HG03575 (cell line): ENCODE results near the gene NIT1.
"Not testable (repeated sequence)": the region's sequence is repeated elsewhere in the genome, so short reads cannot be mapped to it uniquely, and the experiment has no call there.

Experiments used
- ATAC-seq: cut with Tn5 transposase; IDR thresholded peaks from one replicate; pipeline ENCODE4 v1.9.1; 2021; ENCODE audit not compliant: unreplicated experiment, insufficient number of reproducible peaks, low FRiP score; ENCODE audit errors: extremely low read depth

Gene NIT1

DNA sequence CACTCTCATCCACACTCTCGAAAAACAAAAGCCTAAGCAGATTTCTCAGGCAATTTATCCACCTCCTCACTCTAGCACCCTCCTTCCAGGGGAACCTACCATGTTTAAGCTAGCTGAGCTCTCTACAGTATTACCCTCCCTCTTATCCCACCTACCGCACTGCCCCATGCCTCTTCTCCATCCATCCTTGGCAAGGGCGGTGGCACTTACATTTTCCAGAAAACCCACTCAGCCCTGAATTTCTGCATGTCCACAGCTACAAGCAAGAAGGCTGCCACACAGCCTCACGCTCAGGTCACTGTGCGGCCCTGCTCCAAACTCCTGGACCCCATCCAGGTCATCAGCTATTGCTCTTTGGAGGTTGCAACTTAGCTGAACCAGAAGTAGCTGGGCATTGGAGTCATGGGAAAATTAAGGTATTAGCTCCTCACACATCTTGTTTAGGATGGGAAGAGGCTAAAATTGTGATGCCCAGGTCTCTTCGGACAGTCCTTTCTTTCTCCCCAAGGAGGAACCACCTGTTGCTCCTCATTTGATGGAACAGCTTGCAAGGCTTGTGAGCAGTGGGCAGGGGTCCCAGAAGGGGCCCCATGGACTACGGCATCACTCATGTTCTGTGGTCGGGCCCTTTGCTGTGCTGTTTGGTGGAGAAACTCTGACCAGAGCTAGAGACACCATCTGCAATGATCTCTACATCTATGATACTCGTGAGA, 18.7 kb upstream of the NIT1 start:
- ATAC-seq: no peak

DNA sequence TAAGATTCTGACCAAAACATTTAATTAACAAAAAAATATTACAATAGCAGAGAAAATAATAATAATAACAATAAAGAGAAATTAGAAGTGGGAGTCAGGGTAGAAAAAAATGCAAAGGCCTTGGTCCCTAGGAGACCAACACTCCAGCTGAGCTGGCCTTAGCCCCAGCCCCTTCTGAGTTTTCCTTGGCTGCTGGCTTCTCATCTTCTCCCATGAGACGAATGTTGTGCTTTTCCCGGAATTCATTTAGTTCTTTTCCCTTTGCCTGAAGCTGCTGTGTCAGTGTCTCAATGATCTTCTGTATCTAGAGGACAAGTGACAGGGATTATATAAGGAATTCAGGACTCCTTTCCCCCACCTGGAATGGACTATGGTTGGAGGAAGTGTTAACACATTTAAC, 17.3 kb upstream of the NIT1 start:
- ATAC-seq: no peak

DNA sequence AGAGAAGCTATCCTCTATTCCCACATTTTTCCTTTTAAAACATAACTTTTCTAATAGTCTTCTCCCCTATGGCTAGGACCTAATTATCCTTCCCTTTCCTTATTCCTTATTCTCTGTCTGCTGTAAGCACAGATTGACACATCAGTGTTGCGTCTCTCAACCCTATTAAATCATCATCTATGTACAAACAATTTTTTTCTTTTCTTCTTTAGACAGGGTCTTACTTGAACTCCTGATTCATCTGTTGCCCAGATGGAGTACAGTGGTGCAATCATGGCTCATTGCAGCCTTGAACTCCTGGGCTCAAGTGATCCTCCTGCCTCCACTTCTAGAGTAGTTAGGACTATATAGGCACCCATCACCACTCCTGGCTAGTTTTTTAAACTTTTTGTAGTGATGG, 11.5 kb upstream of the NIT1 start:
- no peak for ATAC-seq

DNA sequence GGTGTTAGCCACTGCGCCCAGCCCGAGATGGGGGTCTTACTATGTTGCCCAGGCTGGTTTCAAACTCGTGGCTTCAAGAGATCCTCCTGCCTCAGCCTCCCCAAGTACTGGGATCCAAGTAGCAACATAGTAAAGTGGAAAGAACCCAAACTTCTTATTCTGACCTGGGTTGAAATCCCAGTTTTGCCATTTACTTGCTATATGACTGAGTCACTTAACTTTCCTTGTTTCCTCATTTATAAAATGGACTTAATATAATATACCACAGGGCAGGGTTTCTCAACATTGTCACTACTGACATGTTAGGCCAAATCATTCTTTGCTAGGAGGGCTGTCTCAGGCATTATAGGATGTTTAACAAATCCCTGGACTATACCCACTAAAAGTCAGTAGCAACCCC, 6.8 kb upstream of the NIT1 start:
- ATAC-seq: no peak

DNA sequence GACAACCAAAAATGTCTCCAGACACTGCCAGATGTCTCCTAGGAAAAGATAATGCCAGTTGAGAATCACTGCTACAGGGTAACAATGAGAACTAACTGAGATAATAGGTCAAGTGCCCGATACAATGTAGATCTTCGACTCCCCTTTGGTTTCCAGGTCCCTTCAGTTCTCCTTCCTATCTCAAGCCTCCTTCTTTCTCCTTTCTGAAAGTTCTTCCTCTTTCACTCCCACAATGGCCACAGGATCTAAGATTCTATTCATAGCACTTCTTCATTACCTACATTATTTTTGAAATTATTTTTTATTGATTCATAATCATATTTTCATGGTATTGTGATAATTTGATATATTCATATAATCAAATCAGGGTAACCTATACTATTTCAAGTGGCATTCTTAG, 6.4 kb upstream of the NIT1 start:
- ATAC-seq: no peak

DNA sequence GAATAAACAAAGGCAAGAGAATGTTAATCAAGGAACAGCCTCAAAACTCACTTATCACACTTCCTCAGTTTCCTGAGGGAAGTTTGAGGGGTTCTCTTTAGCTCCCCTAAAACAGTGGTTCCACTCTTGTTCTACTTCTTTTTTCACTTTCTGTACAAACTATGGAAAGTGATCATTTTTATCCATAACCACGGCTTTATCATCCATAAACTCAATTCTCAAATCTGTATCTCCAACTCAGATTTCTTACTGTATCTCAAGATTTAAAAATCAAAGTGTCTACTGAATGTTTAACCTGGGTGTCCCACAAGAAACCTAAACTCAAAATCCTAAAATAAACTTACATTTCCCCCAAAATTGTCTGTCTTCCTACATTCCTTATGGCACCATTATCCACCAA, 4.0 kb upstream of the NIT1 start:
- ATAC-seq: no peak

DNA sequence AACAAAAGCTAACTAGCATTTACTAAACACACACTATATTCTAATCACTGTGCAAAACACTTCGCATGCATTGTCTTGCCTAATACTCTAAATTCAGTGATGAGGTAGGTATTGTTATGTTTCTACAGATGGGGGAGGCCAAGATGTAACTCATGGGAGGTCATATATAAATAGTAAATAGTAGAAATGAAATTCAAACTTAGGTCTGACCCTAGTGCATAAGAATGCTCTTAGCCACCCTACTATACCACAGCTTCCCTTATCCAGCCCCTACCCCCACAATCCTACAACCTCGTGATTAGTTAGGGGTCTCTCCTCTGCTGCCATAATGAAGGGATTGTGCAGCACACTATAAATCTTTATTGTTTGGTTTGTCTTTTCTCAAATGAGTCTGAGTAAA, 3.3 kb upstream of the NIT1 start:
- no peak for ATAC-seq

DNA sequence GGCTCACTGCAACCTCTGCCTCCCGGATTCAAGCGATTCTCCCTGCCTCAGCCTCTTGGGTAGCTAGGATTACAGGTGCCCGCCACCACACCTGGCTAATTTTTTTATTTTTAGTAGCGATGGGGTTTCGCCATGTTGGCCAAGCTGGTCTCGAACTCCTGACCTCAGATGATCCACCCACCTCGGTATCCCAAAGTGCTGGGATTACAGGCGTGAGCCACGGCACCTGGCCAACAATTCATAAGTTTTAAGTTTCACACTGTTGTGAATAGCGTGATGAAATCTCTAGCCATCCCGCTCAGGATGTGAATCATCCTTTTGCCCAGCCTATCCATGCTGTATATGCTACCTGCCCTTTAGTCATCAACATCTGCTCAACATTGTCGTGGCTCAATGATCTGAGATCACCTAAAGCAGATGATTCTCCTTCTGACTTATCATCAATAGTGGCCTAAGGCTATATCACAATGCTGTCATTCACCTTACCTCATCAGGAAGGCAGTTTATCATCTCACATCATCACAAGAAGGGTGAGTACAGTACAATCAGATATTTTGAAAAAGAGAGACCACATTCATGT, 2.7 kb upstream of the NIT1 start:
- ATAC-seq: no peak

DNA sequence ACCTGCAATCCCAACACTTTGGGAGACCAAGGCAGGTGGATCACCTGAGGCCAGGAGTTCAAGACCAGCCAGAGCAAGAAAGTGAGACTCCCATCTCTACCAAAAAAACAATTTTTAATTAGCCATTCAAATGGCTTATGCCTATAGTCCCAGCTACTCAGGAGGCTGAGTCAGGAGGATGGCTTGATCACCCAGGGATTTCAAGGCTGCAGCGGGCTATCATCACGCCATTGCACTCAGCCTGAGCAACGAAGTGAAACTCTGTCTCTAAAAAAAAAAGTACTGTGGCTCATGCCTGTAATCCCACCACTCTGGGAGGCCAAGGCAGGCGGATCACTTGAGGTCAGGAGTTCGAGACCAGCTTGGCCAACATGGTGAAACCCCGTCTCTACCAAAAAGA, 1.9 kb upstream of the NIT1 start:
- ATAC-seq: not testable (repeated sequence)

DNA sequence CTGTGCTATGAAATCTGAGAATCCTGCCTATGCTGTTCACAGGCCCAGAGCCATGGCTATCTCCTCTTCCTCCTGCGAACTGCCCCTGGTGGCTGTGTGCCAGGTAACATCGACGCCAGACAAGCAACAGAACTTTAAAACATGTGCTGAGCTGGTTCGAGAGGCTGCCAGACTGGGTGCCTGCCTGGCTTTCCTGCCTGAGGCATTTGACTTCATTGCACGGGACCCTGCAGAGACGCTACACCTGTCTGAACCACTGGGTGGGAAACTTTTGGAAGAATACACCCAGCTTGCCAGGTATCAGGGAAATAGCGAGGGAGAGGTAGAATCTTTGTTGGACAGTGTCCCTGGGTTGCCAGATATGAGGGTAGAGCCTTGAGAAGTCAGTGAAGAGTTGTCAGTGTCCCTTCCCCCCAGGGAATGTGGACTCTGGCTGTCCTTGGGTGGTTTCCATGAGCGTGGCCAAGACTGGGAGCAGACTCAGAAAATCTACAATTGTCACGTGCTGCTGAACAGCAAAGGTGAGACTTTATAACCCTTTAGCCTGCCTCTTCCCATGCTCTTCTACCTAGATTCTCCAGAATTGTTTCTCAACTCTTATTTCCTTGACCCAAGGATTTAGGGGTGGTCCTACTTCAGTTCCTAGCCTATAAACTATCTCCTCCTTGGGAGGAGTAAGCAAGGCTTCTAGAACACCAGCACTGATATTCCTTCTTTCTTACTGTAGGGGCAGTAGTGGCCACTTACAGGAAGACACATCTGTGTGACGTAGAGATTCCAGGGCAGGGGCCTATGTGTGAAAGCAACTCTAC, 1.4 kb downstream of the NIT1 start:
- ATAC-seq: no peak

DNA sequence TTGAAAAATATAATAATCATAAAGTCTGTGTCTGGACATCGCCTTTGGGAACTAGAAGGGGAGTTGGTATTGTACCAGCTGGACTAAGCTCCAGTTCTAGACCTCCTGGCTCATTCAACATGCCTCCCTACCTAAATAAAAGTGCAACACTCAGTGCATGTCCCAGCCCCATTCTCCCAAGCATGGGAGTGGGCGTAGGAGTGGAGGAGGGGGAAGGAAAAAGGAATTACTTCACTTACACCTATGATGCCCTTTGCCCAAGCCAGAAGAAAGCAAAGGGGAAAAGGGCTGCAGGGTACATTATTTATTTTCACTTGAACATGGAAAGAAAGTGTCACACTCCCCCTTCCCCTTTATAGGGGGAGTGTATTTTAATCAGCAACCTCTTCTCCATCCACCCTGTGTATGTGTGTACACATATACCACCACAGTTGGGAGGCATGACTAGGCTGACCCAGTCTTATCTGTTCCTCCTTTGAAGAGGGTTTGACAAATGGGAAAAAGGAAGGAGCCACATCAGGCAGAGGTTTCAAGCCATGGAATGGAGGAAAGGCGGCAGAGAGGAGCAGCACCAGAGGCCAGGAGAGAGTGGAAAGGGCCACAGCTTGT, 3.2 kb downstream of the NIT1 start:
- no peak for ATAC-seq

DNA sequence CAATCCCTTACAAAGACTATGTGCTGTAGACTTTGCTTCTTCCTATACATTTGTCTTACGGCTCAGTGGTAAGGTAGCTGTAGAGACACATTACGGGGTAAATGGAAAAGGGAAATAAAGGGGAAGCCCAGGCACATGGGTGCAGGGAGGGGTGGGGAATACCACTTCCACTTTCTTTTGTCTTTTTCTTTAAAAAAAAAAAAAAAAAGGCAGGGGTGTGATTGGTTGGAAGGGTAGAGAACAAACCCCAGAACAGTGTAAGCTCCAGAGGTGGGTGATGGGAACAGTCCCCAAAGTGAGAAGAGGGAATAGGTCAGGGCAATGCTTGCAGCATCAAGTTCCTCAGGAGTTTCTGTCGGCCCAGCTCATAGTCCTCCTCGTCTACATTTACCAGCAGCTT, 3.9 kb downstream of the NIT1 start:
- no peak for ATAC-seq

DNA sequence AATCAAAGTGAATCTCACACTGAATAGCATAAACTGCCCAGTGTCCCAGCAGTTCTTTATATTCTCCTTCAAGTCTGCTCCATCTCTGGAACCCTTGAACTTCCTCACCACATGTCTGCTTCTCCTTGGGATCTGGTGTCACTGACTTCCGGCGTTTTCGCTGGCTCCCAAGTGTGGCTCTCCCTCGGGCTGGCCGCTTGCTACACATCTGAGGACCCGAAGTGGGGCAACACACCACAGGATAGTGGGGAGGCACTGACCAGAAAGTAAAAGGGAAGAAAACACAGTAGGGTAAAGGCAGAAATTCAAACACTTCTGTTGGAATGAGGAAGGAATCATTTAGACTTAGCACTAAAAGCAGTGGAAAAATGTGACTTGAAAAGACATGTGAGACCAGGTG, 5.1 kb downstream of the NIT1 start:
- ATAC-seq: no peak

DNA sequence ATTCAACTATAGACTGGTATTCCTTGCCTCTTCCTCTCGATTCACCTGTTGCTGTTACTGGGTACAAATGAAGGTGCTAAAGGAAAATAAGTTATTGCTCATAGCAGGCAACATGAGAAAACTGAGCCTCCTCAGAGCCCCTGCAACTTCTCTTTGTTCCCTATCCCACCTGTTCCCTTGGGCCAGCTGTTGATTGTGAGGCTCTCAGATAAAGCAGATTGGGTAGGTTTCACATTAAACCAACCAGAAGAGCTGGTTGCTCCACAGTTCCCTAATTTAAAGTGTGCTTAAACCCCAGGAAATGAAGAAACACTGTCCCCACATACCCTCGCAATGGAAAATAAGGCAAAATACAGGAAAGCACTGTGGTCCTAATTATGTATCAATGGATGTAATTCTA, 9.7 kb downstream of the NIT1 start:
- ATAC-seq: no peak

DNA sequence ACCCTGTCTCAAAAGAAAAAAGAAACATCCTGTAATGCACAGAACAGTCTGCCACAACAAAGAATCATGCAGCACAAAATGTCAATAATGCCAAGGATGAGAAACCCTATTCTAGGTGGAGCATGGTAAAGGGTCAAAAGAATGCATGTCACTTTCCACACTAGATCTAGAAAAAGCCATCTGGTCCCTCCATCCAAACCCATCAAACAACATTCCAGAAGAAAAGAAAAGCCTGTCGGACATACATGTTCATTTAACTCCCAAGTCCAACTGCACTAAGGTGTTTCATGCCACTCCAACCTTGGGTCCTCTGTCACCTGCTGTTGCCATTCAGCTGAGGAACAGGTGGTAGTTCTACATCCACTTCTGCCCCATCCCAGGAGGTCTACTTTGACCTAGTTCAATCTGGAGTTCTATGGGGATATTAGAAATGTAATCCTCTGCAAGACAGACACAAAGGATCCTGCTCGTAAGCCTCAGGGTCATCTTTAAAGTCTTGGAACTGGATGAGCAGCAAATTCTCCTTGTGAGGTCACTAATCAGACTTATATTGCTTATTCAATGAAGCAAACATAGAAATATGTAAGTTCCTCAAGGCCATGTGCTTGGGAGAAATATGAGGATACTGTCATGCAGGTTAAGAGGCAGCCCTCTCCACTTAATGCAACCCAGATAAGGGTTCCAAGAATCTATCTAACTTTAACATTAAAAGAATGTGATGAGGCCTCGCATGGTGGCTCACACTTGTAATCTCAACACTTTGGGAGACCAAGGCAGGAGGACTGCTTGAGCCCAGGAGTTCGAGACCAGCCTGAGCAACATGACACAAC, 10.9 kb downstream of the NIT1 start:
- no peak for ATAC-seq

DNA sequence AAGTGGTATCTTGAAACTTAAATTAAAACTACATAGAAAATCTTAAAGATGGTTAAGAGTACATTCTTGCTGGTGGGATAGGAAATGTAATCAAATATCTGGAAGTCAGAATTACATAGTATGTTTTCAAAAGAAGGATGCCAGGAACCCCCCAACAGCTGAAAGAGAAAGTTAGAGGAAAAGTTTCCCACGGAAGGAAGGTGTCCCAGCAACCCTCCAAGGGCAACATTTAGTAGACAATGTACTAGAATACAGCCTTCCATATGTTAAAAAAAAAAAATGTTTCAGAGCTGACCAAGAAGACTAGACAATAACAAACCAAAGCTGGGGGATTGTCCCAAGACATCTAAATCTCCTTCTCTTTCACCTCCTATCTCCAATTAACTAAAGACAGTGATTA, 12.4 kb downstream of the NIT1 start:
- ATAC-seq: no peak

DNA sequence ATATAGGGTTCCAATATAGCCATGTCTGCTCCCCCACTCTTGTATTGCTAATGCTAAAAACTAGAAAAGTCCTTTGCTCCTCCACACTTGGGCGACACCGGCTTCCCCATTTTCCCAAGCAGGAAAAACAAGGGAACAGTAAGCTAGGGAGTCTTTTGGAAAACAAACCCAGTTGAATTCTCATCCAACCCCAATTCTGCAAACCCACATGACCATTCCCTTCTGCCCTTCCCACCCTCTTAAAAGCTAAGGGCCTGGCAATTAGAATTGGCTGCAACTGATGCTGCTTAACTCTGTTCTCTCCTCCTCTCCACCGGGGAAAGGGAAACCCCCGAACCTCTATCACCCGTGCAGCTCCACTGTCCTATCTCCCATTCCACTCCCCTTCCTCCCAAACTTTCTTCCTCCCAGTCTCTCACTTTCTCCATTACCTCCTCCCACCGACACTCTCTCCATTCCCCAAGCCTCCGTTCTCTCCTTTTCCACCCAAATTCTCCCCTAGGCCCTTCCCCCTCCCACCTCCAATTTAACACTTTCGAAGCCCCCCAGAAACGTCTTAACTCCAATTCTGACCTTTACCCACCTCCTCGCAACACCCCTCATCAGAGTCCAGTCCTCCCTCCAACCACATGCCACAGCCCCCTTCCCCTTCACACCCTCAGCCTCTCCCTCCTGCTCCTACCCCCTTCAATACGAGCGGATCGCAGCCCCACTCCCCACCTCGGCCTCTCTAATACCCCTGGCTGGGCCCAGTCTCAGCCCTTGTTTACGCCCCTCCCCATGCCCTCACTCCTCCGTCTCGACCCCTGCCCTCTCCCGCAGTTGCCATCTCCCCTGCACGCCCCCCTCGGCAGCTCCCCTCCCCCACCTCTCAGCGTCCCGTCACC, 13.9 kb downstream of the NIT1 start:
- no peak for ATAC-seq
